HEK293 (cell line): ENCODE measurements around the gene PCDHB10.
"Not testable (repeated sequence)": the region's sequence is repeated elsewhere in the genome, so short reads cannot be mapped to it uniquely, and the experiment has no call there.

Experiments
- CTCF ChIA-PET: fragments of 350-600 bp; formaldehyde crosslinking; extraction: SDS; loops from one replicate; lab custom pipeline; 2021; ENCODE audit warnings: antibody characterized with exemption; lab: Yijun Ruan, JAX
- POLR2A ChIA-PET: fragments of 300-600 bp; formaldehyde crosslinking; extraction: SDS; loops from one replicate; lab custom pipeline; 2020; ENCODE audit warnings: antibody characterized with exemption, inconsistent platforms; lab: Yijun Ruan, JAX
- H3K27ac ChIP-seq: fragments of 200-500 bp; sonication (Bioruptor generic); 2 replicates; pipeline ENCODE4 v1.5.1; 2014; ENCODE audit warnings: low read depth, low read length, control low read depth, inconsistent platforms; ENCODE audit errors: extremely low read depth
- H3K36me3 ChIP-seq, 2 experiments: fragments of 200-500 bp in 1 of 2; sonication (Bioruptor generic) in 1 of 2; 1 replicate in 1 of 2; 2 replicates in 1 of 2; pipeline ENCODE4 v1.5.1; 2014 to 2017; ENCODE audit warnings: inconsistent platforms in 2 of 2, low read length in 2 of 2; ENCODE audit not compliant: control insufficient read depth in 2 of 2, insufficient read depth in 1 of 2
- H3K4me1 ChIP-seq: fragments of 200-500 bp; sonication (Bioruptor generic); 2 replicates; pipeline ENCODE4 v1.5.1; 2014; ENCODE audit warnings: mild to moderate bottlenecking, low read length, inconsistent platforms; ENCODE audit not compliant: control insufficient read depth, insufficient read depth
- H3K4me3 ChIP-seq: 2 replicates; pipeline ENCODE4 v1.5.1; 2011; ENCODE audit warnings: low read depth, mild to moderate bottlenecking, control low read depth, low read length, moderate library complexity
- H3K9me3 ChIP-seq: fragments of 200-500 bp; sonication (Bioruptor generic); 2 replicates; pipeline ENCODE4 v1.5.1; 2014; ENCODE audit warnings: low read depth, low read length, inconsistent platforms; ENCODE audit not compliant: control insufficient read depth, insufficient read depth
- RBAK ChIP-seq: fragments of 450-650 bp; formaldehyde crosslinking; IDR thresholded peaks from 2 replicates; pipeline ENCODE4 v1.5.1; 2016; ENCODE audit warnings: missing biosample characterization, missing genetic modification characterization
- ZNF157 ChIP-seq: fragments of 450-650 bp; formaldehyde crosslinking; IDR thresholded peaks from 2 replicates; pipeline ENCODE4 v1.5.1; 2016; ENCODE audit warnings: missing biosample characterization, missing genetic modification characterization
- ZNF184 ChIP-seq: fragments of 450-650 bp; IDR thresholded peaks from 2 replicates; pipeline ENCODE4 v1.5.1; 2018; ENCODE audit warnings: missing biosample characterization, mild to moderate bottlenecking, missing genetic modification characterization
- ZNF654 ChIP-seq: fragments of 450-650 bp; formaldehyde crosslinking; IDR thresholded peaks from 2 replicates; pipeline ENCODE4 v1.5.1; 2016; ENCODE audit warnings: low read depth, missing biosample characterization, missing genetic modification characterization
- ZNF658 ChIP-seq: fragments of 450-650 bp; formaldehyde crosslinking; IDR thresholded peaks from 2 replicates; pipeline ENCODE4; 2016; ENCODE audit warnings: missing biosample characterization, missing genetic modification characterization
- ZNF707 ChIP-seq: fragments of 450-650 bp; formaldehyde crosslinking; IDR thresholded peaks from 2 replicates; pipeline ENCODE4 v1.5.1; 2016; ENCODE audit warnings: missing biosample characterization, missing genetic modification characterization
- ZNF777 ChIP-seq: fragments of 450-650 bp; formaldehyde crosslinking; IDR thresholded peaks from 2 replicates; pipeline ENCODE4 v1.5.1; 2017; ENCODE audit warnings: missing biosample characterization, missing genetic modification characterization, borderline replicate concordance

The PCDHB10 gene

GRCh38 chr5:141184117-141184855 lies 7.9 kb upstream of the PCDHB10 start:
- H3K4me3 ChIP-seq, H3K4me1 ChIP-seq, H3K9me3 ChIP-seq, POLR2A ChIA-PET, H3K36me3 ChIP-seq, H3K27ac ChIP-seq: not testable (repeated sequence)
- CTCF ChIA-PET = interaction anchor here (1.8 kb wide), 1 partner anchor 34 kb away, joined by 6 read pairs; the partner anchor contains the start of gene PCDHB6

- TF ChIP-seq ZNF777 (tag by site-specific recombination) (no peak), ZNF157 (tag by site-specific recombination) (no peak), ZNF654 (tag by site-specific recombination) (peak; percentile 34; the same call in 1 of the 2 replicates), ZNF658 (tag by site-specific recombination) (no peak)
- TF ChIP-seq, all 188 proteins: peak for 1
- CTCF ChIA-PET = interaction anchor here (0.5 to 2.4 kb wide), 21 partner anchors 9 to 377 kb away, joined by 3 to 12 read pairs (median 4); partner anchors contain the start of genes PCDHB11, PCDHB15, PCDHB2 and PCDHB8
- POLR2A ChIA-PET = no interaction called here
Measured at GRCh38 chr5:141186897-141187512, 5.1 kb upstream of the PCDHB10 start, which contains the start of gene PCDHB9. Gene PCDHB9 (plus strand): TSS chr5:141187161. CDS start chr5:141187319, 158 bp downstream.

GRCh38 chr5:141188682-141189081 lies 3.5 kb upstream of the PCDHB10 start:
- POLR2A ChIA-PET, H3K9me3 ChIP-seq, H3K27ac ChIP-seq, H3K4me3 ChIP-seq, CTCF ChIA-PET, H3K4me1 ChIP-seq, H3K36me3 ChIP-seq: not testable (repeated sequence)

More at GRCh38 chr5:141186897-141187512, 5.1 kb upstream of the PCDHB10 start, which contains the start of gene PCDHB9:
- Histone ChIP-seq H3K27ac (no peak within 1 kb of the TSS), H3K4me3 (no peak within 1 kb of the TSS), H3K4me1 (no peaks in the 10 kb centered on the region), H3K9me3 (no peaks in the 10 kb centered on the region), H3K36me3 (no peaks in the 10 kb centered on the region)

- H3K27ac ChIP-seq, POLR2A ChIA-PET, H3K9me3 ChIP-seq, H3K36me3 ChIP-seq, H3K4me1 ChIP-seq, H3K4me3 ChIP-seq, CTCF ChIA-PET: not testable (repeated sequence)
Measured at GRCh38 chr5:141189131-141189530, 3.0 kb upstream of the PCDHB10 start.

- POLR2A ChIA-PET, H3K4me1 ChIP-seq, H3K4me3 ChIP-seq, H3K9me3 ChIP-seq, H3K27ac ChIP-seq, CTCF ChIA-PET, H3K36me3 ChIP-seq: not testable (repeated sequence)
Measured at GRCh38 chr5:141194332-141194731, 2.2 kb downstream of the PCDHB10 start.

GRCh38 chr5:141196363-141196762 lies 4.2 kb downstream of the PCDHB10 start:
- TF ChIP-seq ZNF707 (no peak), RBAK (no peak), ZNF184 (tag by site-specific recombination) (no peak)
- no peaks in the 10 kb centered on the region for H3K4me1 ChIP-seq
- H3K36me3 ChIP-seq = no peaks in the 10 kb centered on the region
- no peak overlapping the region for H3K27ac ChIP-seq
- ChIA-PET POLR2A (no interaction called here), CTCF (interaction anchor here (0.7 to 1.8 kb wide), 5 partner anchors 9 to 367 kb away, joined by 3 to 5 read pairs (median 3); partner anchors contain the start of gene PCDHB9)
- no peak overlapping the region for H3K4me3 ChIP-seq
- H3K9me3 ChIP-seq = no peaks in the 10 kb centered on the region
